ENCODE results near the gene ATE1. TPM values are rescaled to one million over a fixed set of nuclear protein-coding genes. Genes with fewer than 3 reads are reported as not detected.
A peak's percentile ranks its signal among the peaks of the same experiment; 100 is the strongest.

Gene ATE1
- total RNA-seq, 3 donors from 2014 or later (not counting 1 experiment from before 2014, with no cell fraction given), result 30.4 to 40.6 (median 30.5) TPM

DNA sequence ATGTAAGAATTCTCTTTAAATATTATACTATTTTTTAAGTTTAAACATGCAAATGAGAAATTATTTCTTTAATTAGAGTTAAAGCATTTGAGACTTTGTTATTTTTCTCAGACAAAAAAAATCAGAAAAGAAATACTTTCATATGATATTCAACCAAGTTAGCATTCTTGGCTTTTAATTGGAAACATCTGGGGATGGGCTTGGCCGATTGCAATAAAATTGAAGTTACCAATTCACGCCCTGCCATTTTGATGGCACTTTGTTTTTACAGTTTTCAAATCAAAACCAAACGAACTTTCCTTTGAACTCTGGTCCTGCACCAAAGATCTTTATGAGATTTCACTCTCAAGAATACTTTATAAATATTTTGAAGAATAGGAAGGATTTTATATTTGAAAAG, 127.7 kb downstream of the ATE1 start:
- H3K4me1 Mint-ChIP-seq, result peaks cover 17 to 18% of the 10 kb centered on the region in 2 donors
- Histone ChIP-seq H3K4me3 (ENCODE audit: low read length) (no peak overlapping the region), H3K27ac (ENCODE audit: low read length) (no peak overlapping the region), H3K9me3 (ENCODE audit: control insufficient read depth, insufficient read depth, low read length) (no peaks in the 10 kb centered on the region), H3K36me3 (ENCODE audit: control insufficient read depth, insufficient read depth, low read length) (peaks cover 3% of the 10 kb centered on the region), H3K4me1 (ENCODE audit: control insufficient read depth, insufficient read depth, low read length) (no peaks in the 10 kb centered on the region), H3K27me3 (ENCODE audit: control insufficient read depth, insufficient read depth, low read length) (no peaks in the 10 kb centered on the region)
- TF ChIP-seq, protein P1, sequence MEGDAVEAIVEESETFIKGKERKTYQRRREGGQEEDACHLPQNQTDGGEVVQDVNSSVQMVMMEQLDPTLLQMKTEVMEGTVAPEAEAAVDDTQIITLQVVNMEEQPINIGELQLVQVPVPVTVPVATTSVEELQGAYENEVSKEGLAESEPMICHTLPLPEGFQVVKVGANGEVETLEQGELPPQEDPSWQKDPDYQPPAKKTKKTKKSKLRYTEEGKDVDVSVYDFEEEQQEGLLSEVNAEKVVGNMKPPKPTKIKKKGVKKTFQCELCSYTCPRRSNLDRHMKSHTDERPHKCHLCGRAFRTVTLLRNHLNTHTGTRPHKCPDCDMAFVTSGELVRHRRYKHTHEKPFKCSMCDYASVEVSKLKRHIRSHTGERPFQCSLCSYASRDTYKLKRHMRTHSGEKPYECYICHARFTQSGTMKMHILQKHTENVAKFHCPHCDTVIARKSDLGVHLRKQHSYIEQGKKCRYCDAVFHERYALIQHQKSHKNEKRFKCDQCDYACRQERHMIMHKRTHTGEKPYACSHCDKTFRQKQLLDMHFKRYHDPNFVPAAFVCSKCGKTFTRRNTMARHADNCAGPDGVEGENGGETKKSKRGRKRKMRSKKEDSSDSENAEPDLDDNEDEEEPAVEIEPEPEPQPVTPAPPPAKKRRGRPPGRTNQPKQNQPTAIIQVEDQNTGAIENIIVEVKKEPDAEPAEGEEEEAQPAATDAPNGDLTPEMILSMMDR (IDR thresholded peaks at IDR 0.05), result no peak
- DNase-seq, result no peak
- H3K4me3 Mint-ChIP-seq, result no peak overlapping the region
- intact Hi-C loops (cut with micrococcal nuclease), result no loop called here
- H3K27ac Mint-ChIP-seq, result no peak overlapping the region
- ATAC-seq, result no peak
- no peaks in the 10 kb centered on the region for H3K9me3 Mint-ChIP-seq
- no peaks in the 10 kb centered on the region for H3K27me3 Mint-ChIP-seq (ENCODE audit: low read depth in 2 of 2)
- no peaks in the 10 kb centered on the region for H3K36me3 Mint-ChIP-seq
- 89% methylated on average over 3 of the region's 3 CpGs for WGBS (ENCODE audit: insufficient coverage)

DNA sequence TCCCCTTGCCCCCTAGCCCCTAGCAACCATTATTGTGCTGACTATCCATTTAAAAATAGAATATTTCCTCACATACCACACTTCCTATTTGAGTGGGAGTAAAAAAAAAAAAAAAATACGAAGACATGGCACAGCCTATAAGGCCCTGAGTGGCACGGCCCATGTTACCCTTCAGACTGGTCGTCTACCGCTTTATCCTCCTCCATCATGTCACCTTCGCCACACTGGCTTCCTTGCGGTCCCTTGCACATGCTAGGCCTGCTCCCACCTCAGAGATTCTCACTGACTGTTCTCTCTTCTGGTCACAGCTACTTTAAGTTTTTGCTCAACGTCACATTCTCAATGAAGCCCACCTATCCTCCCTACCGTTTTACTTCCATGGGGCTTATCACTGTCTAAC, 130.3 kb downstream of the ATE1 start:
- ATAC-seq, result peak; percentile 55 to 99 (median 64)
- H3K9me3 Mint-ChIP-seq, result no peaks in the 10 kb centered on the region
- Histone ChIP-seq H3K4me1 (ENCODE audit: control insufficient read depth, insufficient read depth, low read length) (no peaks in the 10 kb centered on the region), H3K36me3 (ENCODE audit: control insufficient read depth, insufficient read depth, low read length) (peaks cover 3% of the 10 kb centered on the region), H3K9me3 (ENCODE audit: control insufficient read depth, insufficient read depth, low read length) (no peaks in the 10 kb centered on the region), H3K27ac (ENCODE audit: low read length) (no peak overlapping the region), H3K27me3 (ENCODE audit: control insufficient read depth, insufficient read depth, low read length) (no peaks in the 10 kb centered on the region), H3K4me3 (ENCODE audit: low read length) (no peak overlapping the region)
- intact Hi-C loops (cut with micrococcal nuclease), result no loop called here
- DNase-seq, result no peak
- TF ChIP-seq, protein P1 (IDR thresholded peaks at IDR 0.05), result no peak
- peak overlapping the region in 1 of 2 donors; percentile 65 for H3K27ac Mint-ChIP-seq
- no peaks in the 10 kb centered on the region for H3K36me3 Mint-ChIP-seq
- no peaks in the 10 kb centered on the region for H3K27me3 Mint-ChIP-seq (ENCODE audit: low read depth in 2 of 2)
- H3K4me3 Mint-ChIP-seq, result no peak overlapping the region
- H3K4me1 Mint-ChIP-seq, result peaks cover 15 to 17% of the 10 kb centered on the region in 2 donors
- 56% methylated on average over 7 of the region's 8 CpGs for WGBS (ENCODE audit: insufficient coverage)

DNA sequence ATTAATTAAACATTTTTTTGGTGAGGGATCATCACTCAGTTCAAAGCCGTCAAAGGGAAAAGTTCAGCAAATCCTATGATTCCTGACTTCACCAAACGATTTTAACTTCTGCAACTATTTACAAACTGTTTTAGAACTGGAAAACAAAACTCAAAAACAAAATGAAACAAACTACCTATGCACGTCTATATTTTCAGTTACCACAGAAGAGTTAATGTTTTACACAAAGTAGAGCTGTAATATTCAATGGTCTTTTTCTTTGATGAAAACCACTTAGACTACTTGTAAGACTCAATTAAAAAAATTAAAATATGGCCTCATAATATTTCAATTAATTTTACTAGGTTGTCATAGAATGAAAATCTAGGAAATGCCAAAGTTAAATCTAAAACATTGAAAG, 131.5 kb downstream of the ATE1 start:
- WGBS (ENCODE audit: insufficient coverage), result 90% methylated on average over 2 of the region's 3 CpGs
- intact Hi-C loops (cut with micrococcal nuclease), result no loop called here
- Histone ChIP-seq H3K27me3 (ENCODE audit: control insufficient read depth, insufficient read depth, low read length) (no peaks in the 10 kb centered on the region), H3K27ac (ENCODE audit: low read length) (no peak overlapping the region), H3K9me3 (ENCODE audit: control insufficient read depth, insufficient read depth, low read length) (no peaks in the 10 kb centered on the region), H3K4me3 (ENCODE audit: low read length) (no peak overlapping the region), H3K36me3 (ENCODE audit: control insufficient read depth, insufficient read depth, low read length) (peaks cover 3% of the 10 kb centered on the region), H3K4me1 (ENCODE audit: control insufficient read depth, insufficient read depth, low read length) (no peaks in the 10 kb centered on the region)
- ATAC-seq (no peak), DNase-seq (no peak)
- Mint-ChIP-seq H3K4me3 (no peak overlapping the region), H3K9me3 (no peaks in the 10 kb centered on the region), H3K27ac (no peak overlapping the region), H3K27me3 (ENCODE audit: low read depth in 2 of 2) (no peaks in the 10 kb centered on the region), H3K4me1 (peaks cover 13 to 17% of the 10 kb centered on the region in 2 donors), H3K36me3 (no peaks in the 10 kb centered on the region)
- TF ChIP-seq, protein P1 (IDR thresholded peaks at IDR 0.05), result no peak

DNA sequence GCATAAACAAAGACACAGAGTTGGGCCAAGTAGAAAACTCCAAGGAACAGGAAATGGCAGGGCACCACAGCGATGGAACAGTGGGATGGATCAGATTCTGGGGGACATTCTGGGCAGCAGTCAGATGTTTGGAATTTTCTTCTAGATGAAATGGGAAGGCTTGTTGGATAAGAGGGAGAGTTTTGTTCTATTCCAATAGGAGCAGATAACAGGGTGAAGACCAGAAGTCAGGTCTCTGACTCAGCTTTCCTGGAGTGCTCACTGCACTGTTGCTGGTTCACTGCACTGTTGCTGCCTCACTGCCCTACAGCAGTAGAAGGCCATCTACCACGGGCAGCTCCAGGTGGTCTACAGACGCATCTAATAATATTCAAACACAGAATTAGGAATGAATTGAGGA, 135.6 kb downstream of the ATE1 start:
- 100% methylated on average over 1 of the region's 3 CpGs for WGBS (ENCODE audit: insufficient coverage)
- Mint-ChIP-seq H3K9me3 (no peaks in the 10 kb centered on the region), H3K36me3 (no peaks in the 10 kb centered on the region), H3K27me3 (ENCODE audit: low read depth in 2 of 2) (no peaks in the 10 kb centered on the region), H3K27ac (no peak overlapping the region), H3K4me1 (peaks cover 3 to 10% of the 10 kb centered on the region in 2 donors), H3K4me3 (no peak overlapping the region)
- no peaks in the 10 kb centered on the region for H3K4me1 ChIP-seq (ENCODE audit: control insufficient read depth, insufficient read depth, low read length)
- H3K27me3 ChIP-seq (ENCODE audit: control insufficient read depth, insufficient read depth, low read length), result no peaks in the 10 kb centered on the region
- no peak overlapping the region for H3K4me3 ChIP-seq (ENCODE audit: low read length)
- H3K27ac ChIP-seq (ENCODE audit: low read length), result no peak overlapping the region
- TF ChIP-seq, protein P1 (IDR thresholded peaks at IDR 0.05), result no peak
- DNase-seq (no peak), ATAC-seq (no peak)
- H3K36me3 ChIP-seq (ENCODE audit: control insufficient read depth, insufficient read depth, low read length), result peaks cover 2% of the 10 kb centered on the region
- H3K9me3 ChIP-seq (ENCODE audit: control insufficient read depth, insufficient read depth, low read length), result no peaks in the 10 kb centered on the region
- intact Hi-C loops (cut with micrococcal nuclease), result no loop called here
